HG03460 (cell line): ENCODE measurements around the gene DISC1.

Experiments
- ATAC-seq: cut with Tn5 transposase; IDR thresholded peaks from one replicate; pipeline ENCODE4 v1.9.1; 2021; ENCODE audit not compliant: unreplicated experiment

The DISC1 gene

GRCh38 chr1:231806623-231807495 lies 180.3 kb downstream of the DISC1 start:
- ATAC-seq = peak; percentile 97

- no peak for ATAC-seq
Measured at GRCh38 chr1:231807541-231807940, 181.0 kb downstream of the DISC1 start.

- ATAC-seq = no peak
Measured at GRCh38 chr1:231808116-231808515, 181.5 kb downstream of the DISC1 start.

GRCh38 chr1:231808990-231809389 lies 182.4 kb downstream of the DISC1 start:
- ATAC-seq = no peak

GRCh38 chr1:231810415-231810814 lies 183.8 kb downstream of the DISC1 start:
- no peak for ATAC-seq

GRCh38 chr1:231814021-231814420 lies 187.4 kb downstream of the DISC1 start:
- ATAC-seq = no peak

GRCh38 chr1:231814521-231814920 lies 187.9 kb downstream of the DISC1 start:
- ATAC-seq = no peak

- ATAC-seq = no peak
Measured at GRCh38 chr1:231817801-231818200, 191.2 kb downstream of the DISC1 start.

GRCh38 chr1:231818337-231818736 lies 191.7 kb downstream of the DISC1 start:
- no peak for ATAC-seq

GRCh38 chr1:231821281-231821680 lies 194.7 kb downstream of the DISC1 start:
- no peak for ATAC-seq

GRCh38 chr1:231822041-231822440 lies 195.5 kb downstream of the DISC1 start:
- no peak for ATAC-seq

- ATAC-seq = no peak
Measured at GRCh38 chr1:231826566-231826965, 200.0 kb downstream of the DISC1 start.

GRCh38 chr1:231827337-231828105 lies 200.9 kb downstream of the DISC1 start:
- no peak for ATAC-seq

GRCh38 chr1:231828182-231828920 lies 201.8 kb downstream of the DISC1 start:
- no peak for ATAC-seq

GRCh38 chr1:231829332-231829731 lies 202.7 kb downstream of the DISC1 start:
- no peak for ATAC-seq

- no peak for ATAC-seq
Measured at GRCh38 chr1:231836227-231836893, 209.8 kb downstream of the DISC1 start.

- ATAC-seq = no peak
Measured at GRCh38 chr1:231838521-231838920, 211.9 kb downstream of the DISC1 start.

GRCh38 chr1:231839999-231840398 lies 213.4 kb downstream of the DISC1 start:
- ATAC-seq = no peak

GRCh38 chr1:231841616-231842344 lies 215.2 kb downstream of the DISC1 start:
- no peak for ATAC-seq

- ATAC-seq = no peak
Measured at GRCh38 chr1:231842441-231842840, 215.9 kb downstream of the DISC1 start.
